Cardiac fibroblast (primary cell): Measurements from ENCODE around the gene E2F2.
A peak's percentile ranks its signal among the peaks of the same experiment; 100 is the strongest.

ENCODE experiments used
- DNase-seq, 2 donors: peaks; one replicate each; pipeline versions ENCODE4 v3.0.0 to v3.0.0-alpha.2; 2010; ENCODE audit warnings: low read depth in 2 of 2
- H3K4me3 ChIP-seq, 2 donors: replicated peaks in 1 of 2; 1 replicate in 1 of 2; 2 replicates in 1 of 2; pipeline ENCODE4 v1.5.1; 2011; ENCODE audit warnings: low read depth in 2 of 2, low read length in 2 of 2, mild to moderate bottlenecking in 2 of 2, moderate library complexity in 1 of 2
- CTCF ChIP-seq: IDR thresholded peaks from one replicate; pipeline ENCODE4 v1.5.1; 2011; ENCODE audit warnings: low read depth, mild to moderate bottlenecking, low read length, inconsistent platforms

The E2F2 gene

GRCh38 chr1:23481026-23481597, 49.9 kb downstream of the E2F2 start:
- no peak for TF ChIP-seq CTCF
- H3K4me3 ChIP-seq = no peak overlapping the region
- DNase-seq = no peak

GRCh38 chr1:23480187-23481025, 50.6 kb downstream of the E2F2 start:
- H3K4me3 ChIP-seq = no peak overlapping the region
- DNase-seq = no peak
- TF ChIP-seq CTCF = no peak

GRCh38 chr1:23479666-23479941, 51.4 kb downstream of the E2F2 start:
- DNase-seq = no peak
- no peak overlapping the region for H3K4me3 ChIP-seq
- TF ChIP-seq CTCF = no peak

- DNase-seq = peak; percentile 73 to 91
- H3K4me3 ChIP-seq = no peak overlapping the region
- TF ChIP-seq CTCF = no peak
Observed at GRCh38 chr1:23478896-23479665, 52.0 kb downstream of the E2F2 start.

- TF ChIP-seq CTCF = no peak
- no peak for DNase-seq
- H3K4me3 ChIP-seq = no peak overlapping the region
Observed at GRCh38 chr1:23477359-23478144, 53.5 kb downstream of the E2F2 start.

- TF ChIP-seq CTCF = no peak
- H3K4me3 ChIP-seq = no peak overlapping the region
- DNase-seq = peak in 1 of 2 donors; percentile 75
Observed at GRCh38 chr1:23475641-23476040, 55.4 kb downstream of the E2F2 start.
